Measurements from ENCODE around the gene ROR1. TPM values are rescaled to one million over a fixed set of nuclear protein-coding genes. Genes with fewer than 3 reads are reported as not detected.

The ROR1 gene
- total RNA-seq, 1 donor from 2014 or later: 0.02 TPM

DNA sequence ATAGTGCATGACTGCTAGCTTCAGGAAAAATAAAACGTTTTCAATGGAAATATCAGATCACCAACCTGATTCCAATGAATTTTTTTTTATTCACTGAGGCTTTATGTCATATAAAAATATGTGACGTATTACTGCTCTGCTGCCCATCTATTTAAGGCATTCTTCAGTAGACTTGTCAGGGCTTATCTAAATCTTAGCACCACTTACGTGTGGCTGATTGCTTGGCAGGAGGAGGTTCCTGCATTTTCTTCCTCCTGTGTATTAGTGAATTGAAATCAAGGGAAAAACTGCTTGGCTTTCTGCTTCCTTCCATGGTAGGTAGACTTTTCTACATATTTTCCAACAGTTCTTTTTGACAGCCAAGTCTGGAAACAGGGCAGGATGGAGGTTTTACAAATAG lies 80.3 kb downstream of the ROR1 start:
- intact Hi-C loops (cut with micrococcal nuclease): no loop called here

DNA sequence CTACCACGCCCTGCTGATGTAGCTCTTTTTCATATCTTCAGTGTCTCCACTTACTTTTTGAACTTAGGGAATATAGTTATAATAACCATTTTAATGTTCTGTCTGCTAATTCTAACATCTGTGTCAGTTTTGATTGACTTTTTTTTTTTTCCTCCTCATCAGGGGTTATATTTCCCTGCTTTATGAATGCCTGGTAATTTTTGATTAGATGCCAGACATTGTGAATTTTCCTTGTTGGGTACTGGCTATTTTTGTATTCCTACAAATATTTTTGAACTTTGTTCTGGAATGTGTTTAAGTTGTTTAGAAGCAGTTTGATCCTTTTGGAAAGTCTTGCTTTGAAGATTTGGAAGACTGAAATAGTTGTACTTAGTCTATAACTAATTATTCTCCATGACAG lies 82.1 kb downstream of the ROR1 start:
- intact Hi-C loops (cut with micrococcal nuclease): no loop called here

DNA sequence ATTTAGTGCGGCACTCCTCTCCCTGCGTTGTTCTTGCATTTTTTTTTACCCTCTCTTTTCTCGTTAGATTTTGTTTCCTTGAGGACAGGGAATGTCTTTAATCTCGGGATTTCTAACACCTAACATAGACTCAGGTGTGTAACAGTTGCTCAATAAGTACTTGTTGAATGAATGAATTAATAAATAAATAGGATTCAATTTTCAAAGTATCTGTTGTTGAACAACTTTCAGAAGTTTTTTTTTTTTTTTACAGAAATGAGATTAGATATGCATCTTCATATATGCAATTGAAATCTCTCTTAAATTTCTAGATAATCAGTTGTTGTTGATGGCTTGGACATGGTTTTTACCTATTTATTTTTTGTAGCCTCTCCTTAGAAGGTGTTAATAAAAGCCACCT lies 83.1 kb downstream of the ROR1 start:
- intact Hi-C loops (cut with micrococcal nuclease): no loop called here

DNA sequence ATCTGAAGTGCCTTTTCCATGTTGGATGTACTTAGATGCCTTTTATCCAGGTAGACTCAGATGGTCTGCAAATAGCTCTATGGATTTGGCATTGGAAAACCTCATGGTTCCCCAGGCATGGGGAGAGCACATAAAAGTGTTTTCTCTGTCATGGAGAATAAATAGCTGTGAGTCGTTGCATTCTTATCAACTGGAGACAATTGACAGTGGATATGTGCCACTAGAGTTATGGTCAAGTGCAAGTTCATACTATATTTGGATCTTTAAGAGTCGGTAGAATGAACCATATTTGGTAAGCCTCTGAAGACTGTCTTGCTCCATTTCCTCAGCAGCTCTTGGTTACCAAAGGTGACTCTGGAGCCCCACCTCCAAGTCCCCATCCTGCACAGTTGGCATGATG lies 83.7 kb downstream of the ROR1 start:
- intact Hi-C loops (cut with micrococcal nuclease): no loop called here

DNA sequence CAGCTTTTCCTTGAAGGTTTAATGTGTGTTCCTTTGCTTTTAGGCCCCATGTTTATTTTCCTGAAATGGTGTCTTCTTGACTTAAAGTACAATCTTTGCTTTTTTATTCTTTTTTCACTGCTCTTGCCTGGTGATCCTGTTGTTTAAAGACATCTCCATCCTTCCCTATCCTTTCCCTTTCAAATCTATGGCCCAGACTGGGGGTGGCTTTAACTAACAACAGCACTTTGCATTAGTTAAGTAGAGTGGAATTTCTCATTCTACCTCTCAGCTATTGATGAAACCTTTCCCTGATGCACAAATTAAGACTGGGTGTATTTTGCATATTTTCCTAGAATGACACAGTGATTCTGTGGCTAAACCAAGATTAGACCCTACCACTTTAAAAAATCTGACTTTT lies 84.3 kb downstream of the ROR1 start:
- intact Hi-C loops (cut with micrococcal nuclease): no loop called here

DNA sequence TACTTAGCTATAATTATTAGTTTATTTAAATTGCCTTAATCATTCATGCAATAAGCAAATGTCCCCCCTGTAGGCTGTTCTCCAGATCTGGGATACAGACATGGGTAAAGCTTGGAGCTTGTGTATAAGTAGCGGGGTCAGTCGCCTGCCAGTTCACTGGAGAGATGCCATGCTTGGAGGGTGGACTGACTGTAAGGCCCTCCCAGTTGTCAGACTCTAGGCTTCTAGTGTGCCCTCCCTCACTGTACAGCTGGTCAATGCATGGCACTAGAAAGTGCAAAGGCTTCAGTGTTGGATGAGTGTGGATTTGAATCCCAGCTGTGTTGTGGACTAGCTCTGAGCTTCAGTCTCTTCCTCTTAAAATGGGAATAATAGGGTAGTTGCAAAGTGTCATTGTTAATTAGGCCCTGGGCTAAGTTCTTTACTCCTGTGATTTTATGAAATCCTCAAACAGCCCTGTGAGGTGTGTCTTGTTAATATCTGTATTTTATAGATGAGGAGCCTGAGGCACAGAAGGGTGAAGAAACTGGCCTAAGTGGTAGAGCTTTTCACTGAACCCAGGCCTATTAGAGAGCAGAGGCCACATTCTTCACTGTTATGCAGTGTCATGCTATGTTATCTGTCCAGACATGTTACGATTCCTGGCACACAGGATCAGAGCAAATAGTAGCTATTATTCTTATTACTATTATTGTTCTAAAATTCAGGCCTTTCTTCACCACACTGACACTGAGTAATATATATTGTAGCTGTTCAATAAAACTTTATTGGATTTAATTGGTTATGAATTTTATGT lies 85.9 kb downstream of the ROR1 start:
- intact Hi-C loops (cut with micrococcal nuclease): no loop called here

DNA sequence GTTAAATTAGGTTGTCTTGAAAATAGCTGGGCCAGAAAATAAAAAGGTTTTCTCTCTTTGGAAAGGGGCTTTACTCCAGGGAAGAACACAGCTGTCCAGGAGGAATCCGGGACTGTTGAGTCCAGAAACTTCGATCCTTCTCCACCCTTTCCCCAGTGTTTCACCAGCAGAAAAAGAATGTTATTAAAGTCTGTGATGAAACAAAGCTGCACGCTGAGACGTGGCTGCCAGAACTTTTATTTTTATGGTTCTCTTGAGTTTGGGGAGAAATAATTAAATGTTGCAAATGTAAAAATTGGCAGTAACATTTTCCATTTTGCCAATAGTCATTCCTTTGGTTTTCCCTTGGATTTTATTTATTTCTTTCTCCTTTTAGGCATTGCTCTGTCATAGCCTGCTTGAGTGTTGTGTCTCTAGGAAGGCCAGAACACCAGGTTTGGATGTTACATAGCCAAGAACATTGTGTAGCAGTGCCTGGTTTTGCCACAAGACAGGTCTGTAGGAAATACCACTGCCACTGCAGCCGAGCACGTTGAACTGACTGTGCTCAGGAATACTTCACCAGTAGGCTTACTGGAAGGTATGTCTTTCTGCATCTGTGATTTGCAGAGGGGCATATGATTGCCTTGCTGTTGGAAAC lies 87.4 kb downstream of the ROR1 start:
- intact Hi-C loops (cut with micrococcal nuclease): no loop called here

DNA sequence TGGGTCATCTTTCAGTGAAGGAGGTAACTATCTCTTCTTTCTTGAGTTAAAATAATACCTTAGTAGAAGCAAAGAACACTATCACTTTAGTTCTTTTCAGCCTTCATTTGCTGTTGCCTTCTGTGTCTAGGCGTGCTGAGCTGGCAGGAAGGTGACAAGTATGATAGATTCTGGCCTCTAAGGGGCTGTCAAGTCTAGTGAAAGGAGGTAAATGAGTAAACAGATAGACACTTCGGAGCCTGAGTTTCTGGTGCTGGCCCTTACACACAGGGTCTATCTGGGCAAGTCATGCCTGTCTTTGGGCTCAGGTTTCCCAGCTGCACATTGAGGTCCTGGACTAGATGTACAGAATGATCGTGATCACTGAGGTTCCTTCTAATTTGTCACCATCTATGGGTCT lies 89.3 kb downstream of the ROR1 start:
- intact Hi-C loops (cut with micrococcal nuclease): no loop called here

DNA sequence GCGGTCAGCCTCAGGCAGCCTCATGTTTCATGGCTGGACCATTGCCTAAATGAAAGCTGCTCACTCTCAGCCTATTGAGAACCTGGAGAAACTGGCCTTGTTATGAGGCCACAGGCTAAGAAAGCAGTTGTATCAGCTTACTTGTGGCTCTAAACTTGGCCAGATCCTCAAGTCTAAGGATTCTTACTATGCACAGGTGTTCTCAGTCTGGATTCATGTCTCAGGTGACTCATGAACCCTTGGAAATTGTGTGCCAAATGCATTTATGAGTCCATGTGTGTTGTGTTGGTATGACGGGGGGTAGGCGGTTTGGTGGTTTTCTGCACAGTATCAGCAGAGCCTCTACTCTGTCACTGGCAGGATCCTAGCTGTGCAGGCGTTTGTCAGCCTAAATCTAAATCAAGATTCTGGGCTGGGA lies 90.4 kb downstream of the ROR1 start:
- intact Hi-C loops (cut with micrococcal nuclease): no loop called here

DNA sequence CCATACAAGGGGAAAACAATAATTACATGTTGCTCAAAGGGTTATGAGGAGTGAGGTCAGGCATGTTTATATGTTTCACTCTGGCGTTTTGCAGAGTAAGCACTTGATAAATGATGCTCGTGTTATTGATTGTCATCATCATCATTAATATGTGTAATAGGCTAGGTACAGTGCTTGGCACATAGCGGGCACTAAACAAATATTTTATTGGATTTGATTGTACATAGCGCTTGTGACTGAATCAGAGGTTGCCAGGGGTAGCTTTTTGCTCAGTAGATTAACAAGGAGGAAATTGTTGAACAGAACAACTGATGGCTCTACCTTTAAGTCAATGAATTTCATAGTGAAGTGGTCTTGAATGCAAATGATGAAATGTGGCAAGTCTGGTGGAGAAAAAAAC lies 91.7 kb downstream of the ROR1 start:
- intact Hi-C loops (cut with micrococcal nuclease): no loop called here

DNA sequence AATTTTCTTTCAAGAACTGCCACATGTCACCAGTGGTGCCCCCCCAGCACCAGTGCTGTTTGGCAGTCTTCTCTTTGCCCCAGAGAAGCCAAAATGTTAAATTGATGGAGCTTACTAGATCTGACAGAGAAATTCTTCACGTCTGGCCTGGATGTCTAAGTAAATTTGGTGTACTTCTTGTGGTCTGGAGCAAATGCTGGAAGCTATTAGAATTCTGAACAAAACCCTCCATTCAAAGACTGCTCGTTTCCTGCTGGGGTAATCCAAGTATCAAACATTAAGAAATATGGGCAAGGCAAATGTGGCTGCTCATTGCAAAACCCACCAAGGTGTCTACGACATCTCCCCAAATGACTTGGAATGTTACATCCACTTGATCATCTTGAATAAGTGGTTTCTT lies 92.3 kb downstream of the ROR1 start:
- intact Hi-C loops (cut with micrococcal nuclease): no loop called here

DNA sequence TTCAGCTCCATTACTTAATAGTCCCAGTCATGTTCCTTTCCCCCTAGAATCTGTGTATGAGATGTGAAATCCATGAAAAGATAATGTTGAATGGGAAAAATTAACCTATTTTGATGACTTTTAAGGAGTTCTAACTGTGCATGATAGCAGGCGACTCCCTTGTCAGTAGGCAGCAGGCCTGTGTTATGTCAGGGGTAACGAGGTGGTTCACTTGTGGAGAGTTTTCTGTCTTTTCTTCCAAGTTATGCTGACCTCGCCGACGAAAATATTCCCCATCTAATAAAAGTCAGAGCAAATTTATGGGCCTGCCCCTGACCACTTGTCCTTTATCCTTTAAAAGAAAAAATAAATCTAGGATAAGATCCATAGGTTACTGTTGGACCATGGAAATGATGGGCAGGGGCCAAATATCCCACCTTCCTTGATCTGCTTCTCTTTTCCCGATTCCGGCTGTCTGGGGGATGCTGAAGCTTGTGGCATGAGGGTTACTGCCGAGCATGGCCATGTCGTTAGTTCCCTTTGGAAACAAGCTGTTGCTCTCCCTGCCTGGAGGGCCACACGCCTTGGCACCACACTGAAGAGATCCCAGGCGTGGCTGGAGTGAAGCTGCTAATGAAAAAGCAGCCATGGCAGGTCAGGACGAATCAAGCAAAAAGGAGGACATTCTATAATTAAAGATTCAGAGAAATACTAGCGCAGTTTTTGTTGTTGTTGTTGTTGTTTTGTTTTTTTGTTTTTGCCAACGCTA lies 93.8 kb downstream of the ROR1 start:
- intact Hi-C loops (cut with micrococcal nuclease): no loop called here

DNA sequence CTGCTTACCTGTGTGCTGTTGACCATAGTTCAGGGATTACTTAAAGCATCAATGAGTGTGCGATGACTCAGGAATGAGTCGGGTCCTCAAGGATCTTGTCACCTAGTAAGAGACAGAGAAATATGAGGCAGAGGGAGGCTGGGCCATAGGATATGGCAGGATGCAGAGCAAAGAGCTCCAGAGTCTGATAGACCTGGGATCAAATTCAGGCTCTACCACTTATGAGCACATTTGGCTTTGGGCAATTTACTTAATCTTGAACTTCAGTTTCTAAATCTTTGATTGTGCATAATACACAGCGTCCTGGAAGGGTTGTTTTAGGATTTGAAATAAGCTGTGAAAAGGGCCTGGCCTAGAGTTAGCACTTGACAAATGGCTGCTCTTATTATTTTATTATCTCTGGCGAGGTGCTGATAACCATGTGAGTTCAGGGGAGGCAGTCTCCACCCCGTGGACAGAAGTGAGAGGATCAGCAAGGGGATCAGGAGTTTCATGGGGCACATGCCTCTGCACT lies 94.5 kb downstream of the ROR1 start:
- intact Hi-C loops (cut with micrococcal nuclease): no loop called here

DNA sequence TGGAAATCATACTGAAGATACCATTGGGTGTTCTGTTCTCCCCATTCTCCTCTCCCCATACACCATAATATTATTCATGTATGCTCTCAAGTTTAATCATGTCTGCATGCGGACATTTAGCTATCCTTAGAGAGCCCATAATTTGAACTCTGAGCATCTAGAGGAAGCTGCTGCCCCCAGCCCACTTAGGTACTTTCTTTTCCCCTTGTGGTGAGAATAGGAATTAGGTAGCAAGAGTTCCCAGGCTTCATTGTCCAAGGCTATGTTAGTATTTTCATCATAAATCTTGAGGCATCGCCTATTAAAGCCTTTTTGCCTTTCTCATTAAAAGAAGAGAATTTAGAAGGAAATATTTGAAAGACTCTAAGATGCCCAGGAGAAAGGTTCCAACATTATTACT lies 96.3 kb downstream of the ROR1 start:
- intact Hi-C loops (cut with micrococcal nuclease): no loop called here

DNA sequence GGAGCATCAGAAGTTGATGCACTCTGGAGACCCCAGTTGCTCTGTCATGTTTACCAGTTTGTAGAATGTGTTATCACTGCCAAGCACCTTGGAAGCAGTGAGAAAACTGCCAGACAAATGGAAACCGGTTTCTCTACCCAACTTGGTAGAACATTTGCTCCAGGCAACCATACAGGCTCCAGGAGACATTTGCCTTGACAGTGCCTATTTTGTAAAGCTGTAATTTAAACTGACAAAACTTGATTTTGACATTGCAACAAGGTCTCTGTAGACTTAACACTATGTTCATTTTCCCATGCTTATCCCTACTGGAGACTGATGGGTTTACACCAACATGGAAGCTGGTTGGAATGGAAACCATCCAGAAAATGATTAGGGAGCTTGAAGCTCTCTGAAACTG lies 97.6 kb downstream of the ROR1 start:
- intact Hi-C loops (cut with micrococcal nuclease): no loop called here

DNA sequence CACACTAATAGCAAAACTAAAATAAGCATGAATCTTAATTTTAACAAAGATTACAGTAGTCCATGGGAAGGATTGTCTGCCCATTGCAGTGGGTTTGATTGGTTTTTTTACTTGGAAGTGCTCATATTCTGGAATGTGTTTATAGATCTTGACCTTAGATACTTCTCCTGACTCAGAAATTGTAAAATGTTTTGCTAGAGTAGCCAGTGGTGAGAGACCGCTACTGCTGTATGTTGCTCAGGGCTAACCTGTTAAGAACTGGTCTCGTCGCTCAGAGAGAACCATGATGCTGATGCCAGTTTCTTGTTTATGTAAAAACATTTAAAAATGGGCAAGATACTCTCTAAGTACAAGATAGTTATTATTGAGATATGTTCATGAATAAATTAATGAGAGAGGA lies 99.9 kb downstream of the ROR1 start:
- intact Hi-C loops (cut with micrococcal nuclease): no loop called here

DNA sequence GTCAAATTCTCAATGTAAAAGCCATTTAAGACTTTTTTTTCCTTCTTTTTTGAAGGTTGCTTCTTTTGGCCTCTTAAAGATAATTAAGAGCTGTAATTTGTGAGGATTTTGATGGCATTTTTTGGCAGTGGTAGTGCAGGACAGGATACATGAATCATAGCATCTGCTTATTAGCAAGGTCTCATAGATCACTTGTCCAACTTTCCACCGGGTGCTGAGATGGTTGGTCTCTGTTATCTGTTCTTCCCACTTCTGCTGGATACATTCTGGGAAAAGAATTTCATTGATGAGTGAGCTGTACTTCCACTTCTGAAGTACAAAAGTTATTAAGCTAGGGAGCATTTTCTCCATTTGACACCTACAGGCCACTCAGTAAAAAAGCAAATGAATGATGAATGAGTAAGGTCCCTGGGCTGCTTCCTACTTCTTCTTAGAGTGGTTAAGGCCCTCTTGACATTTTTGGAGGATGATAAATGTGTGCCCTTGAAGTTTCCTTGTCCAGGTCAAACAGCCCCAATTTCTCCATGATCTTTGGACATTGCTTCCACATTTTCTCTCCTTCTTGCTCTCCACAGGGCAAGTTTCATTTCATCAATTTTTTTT lies 100.6 kb downstream of the ROR1 start:
- intact Hi-C loops (cut with micrococcal nuclease): no loop called here

DNA sequence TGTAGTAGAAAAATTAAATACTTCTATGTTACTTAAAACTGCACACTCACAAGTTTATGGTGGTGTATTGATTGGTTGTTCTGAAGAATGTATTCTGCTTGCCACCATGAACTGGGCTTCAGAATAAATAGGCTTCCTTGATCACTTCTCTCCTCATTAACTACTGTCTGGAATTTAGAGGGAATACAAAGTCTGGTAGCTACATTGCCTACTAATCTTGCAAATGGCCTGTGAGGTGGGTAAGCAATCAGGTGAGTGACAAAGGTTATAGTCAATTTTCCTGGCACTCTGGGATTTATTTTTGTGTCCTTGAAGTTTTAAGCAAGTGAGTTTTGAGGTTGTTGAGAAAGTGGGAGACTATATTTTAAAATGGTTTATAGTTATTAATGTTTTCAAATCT lies 101.8 kb downstream of the ROR1 start:
- intact Hi-C loops (cut with micrococcal nuclease): no loop called here

DNA sequence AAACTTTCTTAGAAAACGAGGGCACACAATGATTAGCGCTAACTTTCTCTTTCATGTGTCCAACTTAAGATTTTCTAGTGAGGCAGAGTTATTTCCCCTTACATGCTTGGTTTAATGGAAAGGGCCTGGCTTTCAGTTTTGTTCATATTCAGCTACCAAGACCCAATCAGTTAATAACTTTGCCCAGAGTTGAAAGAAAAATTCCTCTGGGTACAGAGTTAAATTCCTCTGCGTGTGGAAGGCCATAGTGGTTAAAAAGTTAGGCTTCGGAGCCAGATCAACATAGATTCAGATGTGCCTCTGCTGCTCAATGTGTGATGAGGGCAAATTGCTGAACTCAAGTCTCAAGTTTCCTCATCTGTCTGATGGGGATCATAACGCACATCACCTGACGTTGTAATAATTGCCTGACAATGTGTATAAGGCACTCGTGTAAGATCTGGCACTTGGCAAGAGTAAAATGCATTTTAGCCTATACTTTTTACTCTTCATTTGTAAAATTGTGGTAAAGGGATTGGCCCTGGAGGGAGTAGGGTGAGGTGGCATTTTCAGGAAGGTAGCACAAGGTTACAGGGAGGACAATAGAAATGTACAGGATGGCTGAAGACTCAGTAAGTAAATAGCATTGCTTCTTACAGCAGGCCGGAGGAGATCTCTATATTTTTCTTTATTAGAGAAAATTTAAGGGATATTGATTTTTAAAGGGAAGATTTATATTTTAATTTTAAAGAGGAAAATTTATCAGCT lies 103.4 kb downstream of the ROR1 start:
- intact Hi-C loops (cut with micrococcal nuclease): no loop called here

DNA sequence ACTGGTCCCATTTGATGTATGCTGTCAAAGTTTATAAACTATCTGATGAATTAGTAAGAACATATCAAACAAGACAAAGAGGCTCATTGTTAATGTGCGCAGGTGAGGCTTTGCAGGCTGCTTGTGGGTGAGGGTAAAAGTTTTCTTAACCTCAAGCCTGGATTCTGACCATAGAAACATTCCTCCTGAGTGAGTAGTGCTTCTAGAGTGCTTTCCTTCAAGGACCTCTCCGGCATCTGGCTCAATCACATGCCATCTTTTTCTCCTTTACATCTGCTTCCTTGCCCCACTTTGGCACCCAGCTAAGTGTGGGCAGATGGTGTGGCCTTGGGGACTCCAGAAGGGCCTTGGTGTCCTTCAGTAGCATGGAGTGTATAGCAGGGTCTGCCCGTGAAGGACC lies 104.0 kb downstream of the ROR1 start:
- intact Hi-C loops (cut with micrococcal nuclease): no loop called here

DNA sequence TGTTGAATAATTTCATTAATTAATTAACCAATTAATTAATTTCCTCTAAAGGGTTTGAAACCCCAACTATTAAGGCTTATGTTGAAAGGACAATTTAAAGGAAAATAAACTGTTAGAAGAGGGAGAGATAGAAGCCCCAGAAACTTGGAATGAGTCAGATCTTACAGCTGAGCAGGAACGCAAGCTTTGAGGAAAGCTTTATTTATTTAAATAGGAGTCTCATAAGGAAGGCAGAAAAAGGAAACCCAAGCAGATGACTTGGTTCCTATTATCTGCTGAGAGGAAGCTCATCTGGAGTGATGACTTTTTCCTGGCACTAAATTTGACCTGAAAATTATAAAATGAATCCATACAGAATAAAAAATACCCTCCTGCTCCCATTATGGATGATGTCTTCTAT lies 105.1 kb downstream of the ROR1 start:
- intact Hi-C loops (cut with micrococcal nuclease): no loop called here

All from T-helper 1 cell treated with Interleukin-12 subunit alpha and Interleukin-12 subunit beta and Interleukin-4 antibody, amounts not matched to agents 30 ng/mL and 1 ng/mL, for 36 hours (primary cell).